Gastroesophageal sphincter (tissue), 4 donors: ENCODE data around the gene YEATS2. TPM values are rescaled to one million over a fixed set of nuclear protein-coding genes. Genes with fewer than 3 reads are reported as not detected.

Experiments used
- ATAC-seq: fragments of 150-250 bp; one replicate; pipeline ENCODE4 v1.9.1; 2016; ENCODE audit warnings: mild to moderate bottlenecking, moderate library complexity
- H3K27ac ChIP-seq, 4 donors: fragments of 200-600 bp; sonication (generic) in 3 of 4; 1 replicate in 3 of 4; 2 replicates in 1 of 4; pipeline ENCODE4 v1.5.1; 2016 to 2019
- H3K27me3 ChIP-seq: fragments of 200-600 bp; sonication (generic); one replicate; pipeline ENCODE4 v1.5.1; 2019
- H3K36me3 ChIP-seq, 2 donors: fragments of 200-600 bp; sonication (generic); one replicate each; pipeline ENCODE4 v1.5.1; 2019; ENCODE audit warnings: control low read depth in 1 of 2
- H3K4me1 ChIP-seq, 3 donors: fragments of 200-600 bp; sonication (generic); 1 replicate in 2 of 3; 2 replicates in 1 of 3; pipeline ENCODE4 v1.5.1; 2016 to 2019; ENCODE audit warnings: control low read depth in 2 of 3
- H3K4me3 ChIP-seq, 2 donors: fragments of 200-600 bp; sonication (generic); one replicate each; pipeline ENCODE4 v1.5.1; 2019; ENCODE audit warnings: mild to moderate bottlenecking in 1 of 2, moderate library complexity in 1 of 2
- H3K9me3 ChIP-seq, 3 donors: fragments of 200-600 bp; sonication (generic); one replicate each; pipeline ENCODE4 v1.5.1; 2017 to 2019; ENCODE audit warnings: control low read depth in 2 of 3
- EP300 ChIP-seq: sonication (generic); formaldehyde crosslinking; IDR thresholded peaks from one replicate; pipeline ENCODE4 v1.6.1; 2017; ENCODE audit warnings: antibody characterized with exemption, mild to moderate bottlenecking
- POLR2A ChIP-seq, 2 donors: fragments of 450-650 bp; IDR thresholded peaks; one replicate each; pipeline ENCODE4 v1.6.1; 2017; ENCODE audit warnings: antibody characterized with exemption in 2 of 2, mild to moderate bottlenecking in 2 of 2, moderate library complexity in 1 of 2
- POLR2AphosphoS5 ChIP-seq: sonication (generic); formaldehyde crosslinking; IDR thresholded peaks from one replicate; pipeline ENCODE4 v1.6.1; 2017; ENCODE audit warnings: antibody characterized with exemption
- WGBS, 2 donors: methylation state at CpG; one replicate each; pipeline ENCODE4 v1.1.5; 2018; ENCODE audit warnings: low coverage in 1 of 2; 5-methylcytosine and 5-hydroxymethylcytosine counted together
- total RNA-seq, 4 donors: library from RNA; depleted of rRNA; stranded (reverse); fragments of >200 nt; gene quantifications; one replicate each; pipeline ENCODE4 v1.1.0, GENCODE V29; 2016
- TF ChIP-seq, protein P1 (sequence below), 4 experiments: fragments of 200-600 bp in 2 of 4; fragments of 450-650 bp in 2 of 4; sonication (generic) in 1 of 4; IDR thresholded peaks; one replicate each; pipeline ENCODE4 v1.5.1; 2017 to 2019; ENCODE audit warnings: antibody characterized with exemption in 4 of 4, mild to moderate bottlenecking in 2 of 4, moderate library complexity in 2 of 4

Gene YEATS2
- total RNA-seq, 4 donors from 2014 or later = 19.3 to 33.1 (median 27.6) TPM

DNA sequence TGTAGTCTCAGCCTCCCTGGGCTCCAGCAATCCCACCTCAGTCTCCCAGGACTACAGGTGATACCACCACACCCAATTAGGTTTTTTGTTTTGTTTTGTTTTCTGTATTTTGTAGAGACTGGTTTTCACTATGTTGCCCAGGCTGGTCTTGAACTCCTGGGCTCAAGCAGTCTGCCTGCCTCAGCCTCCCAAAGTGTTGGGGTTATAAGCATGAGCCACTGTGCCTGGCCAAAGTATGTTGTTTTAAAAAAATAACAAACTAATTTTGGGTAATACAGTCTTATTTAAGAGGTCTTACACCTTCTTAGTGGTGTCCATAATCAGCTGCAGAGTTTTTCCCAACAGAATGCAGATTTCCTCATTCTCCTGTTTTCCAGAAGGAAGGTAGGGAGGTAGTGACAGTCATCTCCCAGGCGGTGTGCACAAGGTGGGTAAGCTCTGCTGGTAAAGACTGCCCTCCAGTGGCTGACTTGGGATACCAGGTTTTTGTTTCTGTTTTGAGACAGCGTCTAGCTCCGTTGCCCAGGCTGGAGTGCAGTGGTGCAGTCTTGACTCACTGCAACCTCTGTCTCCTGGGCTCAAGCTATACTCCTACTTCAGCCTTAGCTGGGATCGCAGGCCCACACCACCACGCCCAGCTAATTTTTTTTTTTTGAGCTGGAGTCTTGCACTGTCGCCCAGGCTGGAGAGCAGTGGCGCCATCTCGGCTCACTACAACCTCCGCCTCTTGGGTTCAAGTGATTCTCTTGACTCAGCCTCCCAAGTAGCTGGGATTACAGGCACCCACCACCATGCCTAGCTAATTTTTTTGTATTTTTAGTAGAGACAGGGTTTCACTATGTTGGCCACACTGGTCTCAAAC, 69.4 kb downstream of the YEATS2 start:
- H3K27me3 ChIP-seq = no peaks in the 10 kb centered on the region
- H3K4me1 ChIP-seq = peaks cover 0 to 6% (median 0%) of the 10 kb centered on the region in 3 donors
- no peak overlapping the region for H3K4me3 ChIP-seq
- no peak for TF ChIP-seq POLR2AphosphoS5
- TF ChIP-seq, protein P1, sequence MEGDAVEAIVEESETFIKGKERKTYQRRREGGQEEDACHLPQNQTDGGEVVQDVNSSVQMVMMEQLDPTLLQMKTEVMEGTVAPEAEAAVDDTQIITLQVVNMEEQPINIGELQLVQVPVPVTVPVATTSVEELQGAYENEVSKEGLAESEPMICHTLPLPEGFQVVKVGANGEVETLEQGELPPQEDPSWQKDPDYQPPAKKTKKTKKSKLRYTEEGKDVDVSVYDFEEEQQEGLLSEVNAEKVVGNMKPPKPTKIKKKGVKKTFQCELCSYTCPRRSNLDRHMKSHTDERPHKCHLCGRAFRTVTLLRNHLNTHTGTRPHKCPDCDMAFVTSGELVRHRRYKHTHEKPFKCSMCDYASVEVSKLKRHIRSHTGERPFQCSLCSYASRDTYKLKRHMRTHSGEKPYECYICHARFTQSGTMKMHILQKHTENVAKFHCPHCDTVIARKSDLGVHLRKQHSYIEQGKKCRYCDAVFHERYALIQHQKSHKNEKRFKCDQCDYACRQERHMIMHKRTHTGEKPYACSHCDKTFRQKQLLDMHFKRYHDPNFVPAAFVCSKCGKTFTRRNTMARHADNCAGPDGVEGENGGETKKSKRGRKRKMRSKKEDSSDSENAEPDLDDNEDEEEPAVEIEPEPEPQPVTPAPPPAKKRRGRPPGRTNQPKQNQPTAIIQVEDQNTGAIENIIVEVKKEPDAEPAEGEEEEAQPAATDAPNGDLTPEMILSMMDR (IDR thresholded peaks at IDR 0.05) = peak; percentile 78 to 88 (median 80)
- no peaks in the 10 kb centered on the region for H3K9me3 ChIP-seq
- peaks cover 0 to 49% of the 10 kb centered on the region in 2 donors for H3K36me3 ChIP-seq
- 40 to 61% methylated on average over 5 to 9 of the region's 9 CpGs for WGBS, 2 donors
- ATAC-seq = peak; percentile 91
- H3K27ac ChIP-seq = no peak overlapping the region

DNA sequence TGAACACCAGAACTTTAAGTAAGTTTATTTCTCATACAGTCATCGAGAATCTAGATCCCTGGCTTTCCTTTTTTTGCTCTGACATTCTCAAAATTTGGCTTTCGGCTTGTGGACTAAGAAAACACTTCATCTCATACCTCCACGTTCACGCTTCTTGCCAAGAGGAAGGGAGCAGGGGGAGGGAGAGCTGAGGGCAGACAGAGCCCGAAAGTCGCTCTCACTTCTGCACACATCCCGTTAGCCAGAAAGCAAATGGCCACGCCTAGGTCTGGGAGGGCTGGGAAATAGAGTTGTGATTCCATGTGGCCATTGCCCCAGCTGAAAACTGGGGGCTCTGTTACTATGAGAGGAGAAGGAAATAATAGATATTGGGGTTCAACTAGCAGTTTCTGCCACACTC, 70.5 kb downstream of the YEATS2 start:
- Histone ChIP-seq H3K36me3 (peaks cover 0 to 48% of the 10 kb centered on the region in 2 donors), H3K27me3 (no peaks in the 10 kb centered on the region), H3K4me3 (no peak overlapping the region), H3K9me3 (no peaks in the 10 kb centered on the region), H3K4me1 (peaks cover 0 to 6% (median 0%) of the 10 kb centered on the region in 3 donors), H3K27ac (no peak overlapping the region)
- WGBS, 2 donors = 61 to 87% methylated on average over 6 to 8 of the region's 8 CpGs
- no peak for ATAC-seq
- TF ChIP-seq POLR2A (IDR thresholded peaks at IDR 0.05) (no peak), EP300 (no peak)
- TF ChIP-seq, protein P1 (IDR thresholded peaks at IDR 0.05) = no peak

DNA sequence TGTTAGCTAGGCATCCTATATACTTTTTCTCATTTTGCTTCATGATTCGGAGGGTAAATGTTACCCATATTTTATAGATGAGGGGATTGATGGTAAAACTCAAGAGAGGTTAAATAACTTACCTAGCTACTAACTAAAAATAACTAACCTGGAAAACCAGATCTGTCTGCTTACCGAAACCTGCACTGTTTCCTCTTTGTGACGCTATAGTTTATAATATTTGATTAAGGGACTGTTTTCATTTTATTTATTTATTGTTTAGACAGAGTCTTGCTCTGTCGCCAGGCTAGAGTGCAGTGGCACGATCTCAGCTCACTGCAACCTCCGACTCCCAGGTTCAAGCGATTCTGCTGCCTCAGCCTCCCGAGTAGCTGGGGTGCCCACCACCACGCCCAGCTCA, 71.9 kb downstream of the YEATS2 start:
- Histone ChIP-seq H3K36me3 (peaks cover 0 to 48% of the 10 kb centered on the region in 2 donors), H3K4me1 (peaks cover 0 to 6% (median 0%) of the 10 kb centered on the region in 3 donors), H3K4me3 (no peak overlapping the region), H3K9me3 (no peaks in the 10 kb centered on the region), H3K27ac (no peak overlapping the region), H3K27me3 (no peaks in the 10 kb centered on the region)
- WGBS, 2 donors = 81 to 87% methylated on average over 7 to 9 of the region's 9 CpGs
- TF ChIP-seq EP300 (no peak), POLR2AphosphoS5 (no peak), POLR2A (IDR thresholded peaks at IDR 0.05) (no peak)
- TF ChIP-seq, protein P1 (IDR thresholded peaks at IDR 0.05) = no peak
- no peak for ATAC-seq

DNA sequence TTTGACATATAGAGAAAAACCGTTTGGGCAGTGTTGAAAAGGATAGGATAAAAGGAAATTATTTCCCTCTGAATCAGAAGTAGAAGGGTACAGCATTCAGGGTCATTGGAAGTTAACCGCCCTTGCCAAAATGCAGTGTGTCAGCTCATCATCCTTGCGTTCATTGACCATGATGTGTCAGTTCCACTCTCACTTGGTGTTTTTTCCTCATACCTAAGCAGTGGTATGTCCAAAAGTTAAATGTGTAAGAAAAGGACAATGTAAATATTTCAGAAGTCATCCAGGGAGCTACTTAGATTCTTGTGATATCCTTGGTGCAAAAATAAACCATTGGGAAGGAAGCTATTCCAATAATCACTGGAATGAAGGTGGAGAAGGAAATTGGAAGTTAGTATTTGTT, 77.0 kb downstream of the YEATS2 start:
- peaks cover 0 to 84% of the 10 kb centered on the region in 2 donors for H3K36me3 ChIP-seq

More for the DNA sequence above, 77.0 kb downstream of the YEATS2 start:
- ATAC-seq = no peak
- Histone ChIP-seq H3K27ac (no peak overlapping the region), H3K27me3 (no peaks in the 10 kb centered on the region), H3K9me3 (no peaks in the 10 kb centered on the region), H3K4me3 (no peak overlapping the region), H3K4me1 (no peaks in the 10 kb centered on the region)
- WGBS, 2 donors = 78 to 86% methylated on average over 3 of the region's 3 CpGs
- TF ChIP-seq EP300 (no peak), POLR2AphosphoS5 (no peak), POLR2A (IDR thresholded peaks at IDR 0.05) (no peak)
- TF ChIP-seq, protein P1 (IDR thresholded peaks at IDR 0.05) = no peak
